Liver (tissue), 9 donors: ENCODE measurements around the gene CRADD. TPM values are rescaled to one million over a fixed set of nuclear protein-coding genes. Genes with fewer than 3 reads are reported as not detected.

ENCODE experiments used
- DNase-seq: peaks from one replicate; pipeline ENCODE4 v3.0.0-alpha.2; 2017; ENCODE audit warnings: low spot score
- H3K27ac ChIP-seq, 2 donors: one replicate each; pipeline ENCODE4 v1.7.0; 2013; ENCODE audit warnings: inconsistent platforms in 2 of 2, low read length in 2 of 2, control low read depth in 1 of 2, low read depth in 1 of 2, mild to moderate bottlenecking in 1 of 2
- H3K27me3 ChIP-seq, 4 donors: one replicate each; pipeline versions ENCODE4 v1.6.1 to v1.7.0; 2013; ENCODE audit warnings: low read length in 3 of 4, inconsistent platforms in 1 of 4, mild to moderate bottlenecking in 1 of 4, moderate library complexity in 1 of 4; ENCODE audit not compliant: control insufficient read depth in 4 of 4, insufficient read depth in 4 of 4
- H3K36me3 ChIP-seq, 4 donors: one replicate each; pipeline versions ENCODE4 v1.6.1 to v1.7.0; 2013; ENCODE audit warnings: low read length in 3 of 4, mild to moderate bottlenecking in 3 of 4, low read depth in 1 of 4, moderate library complexity in 1 of 4; ENCODE audit not compliant: control insufficient read depth in 4 of 4, insufficient read depth in 3 of 4
- H3K4me1 ChIP-seq, 4 donors: one replicate each; pipeline versions ENCODE4 v1.6.1 to v1.7.0; 2013; ENCODE audit warnings: low read length in 3 of 4, mild to moderate bottlenecking in 3 of 4, moderate library complexity in 1 of 4; ENCODE audit not compliant: control insufficient read depth in 4 of 4, insufficient read depth in 4 of 4
- H3K4me3 ChIP-seq, 3 donors: one replicate each; pipeline versions ENCODE4 v1.6.1 to v1.7.0; 2013; ENCODE audit warnings: low read length in 3 of 3, control low read depth in 1 of 3, low read depth in 1 of 3, mild to moderate bottlenecking in 1 of 3
- H3K9ac ChIP-seq, 2 donors: one replicate each; pipeline ENCODE4 v1.7.0; 2013; ENCODE audit warnings: low read length in 2 of 2, mild to moderate bottlenecking in 2 of 2, moderate library complexity in 2 of 2, control low read depth in 1 of 2, low read depth in 1 of 2
- H3K9me3 ChIP-seq, 4 donors: one replicate each; pipeline versions ENCODE4 v1.6.1 to v1.7.0; 2013; ENCODE audit warnings: low read length in 3 of 4; ENCODE audit not compliant: control insufficient read depth in 4 of 4
- EGR1 ChIP-seq, 2 donors: IDR thresholded peaks; 2 replicates each; pipeline ENCODE4 v1.6.1; 2016 to 2018; ENCODE audit warnings: antibody characterized with exemption in 2 of 2, low read depth in 2 of 2
- FOXA1 ChIP-seq: IDR thresholded peaks from 2 replicates; pipeline ENCODE4 v1.6.1; 2016; ENCODE audit warnings: antibody characterized with exemption
- FOXA2 ChIP-seq: IDR thresholded peaks from 2 replicates; pipeline ENCODE4 v1.6.1; 2016; ENCODE audit warnings: antibody characterized with exemption
- GABPA ChIP-seq, 2 donors: IDR thresholded peaks in 1 of 2; conservative IDR thresholded peaks in 1 of 2; 2 replicates each; pipeline ENCODE4 v1.6.1; 2016; ENCODE audit warnings: antibody characterized with exemption in 2 of 2, mild to moderate bottlenecking in 1 of 2, moderate library complexity in 1 of 2
- HNF4A ChIP-seq, 2 donors: conservative IDR thresholded peaks; 2 replicates each; pipeline ENCODE4 v1.6.1; 2016; ENCODE audit warnings: antibody characterized with exemption in 2 of 2, mild to moderate bottlenecking in 2 of 2
- HNF4G ChIP-seq: IDR thresholded peaks from 2 replicates; pipeline ENCODE4 v1.6.1; 2016; ENCODE audit warnings: antibody characterized with exemption
- JUND ChIP-seq, 2 donors: IDR thresholded peaks; 2 replicates each; pipeline ENCODE4 v1.6.1; 2016; ENCODE audit warnings: antibody characterized with exemption in 2 of 2
- NR2F2 ChIP-seq: IDR thresholded peaks from 2 replicates; pipeline ENCODE4 v1.6.1; 2016; ENCODE audit warnings: antibody characterized with exemption
- RAD21 ChIP-seq, 2 donors: IDR thresholded peaks; 2 replicates each; pipeline ENCODE4 v1.6.1; 2016; ENCODE audit warnings: antibody characterized with exemption in 2 of 2, mild to moderate bottlenecking in 2 of 2
- RXRA ChIP-seq, 2 donors: IDR thresholded peaks; 2 replicates each; pipeline ENCODE4 v1.6.1; 2017 to 2018; ENCODE audit warnings: antibody characterized with exemption in 2 of 2, mild to moderate bottlenecking in 1 of 2
- SP1 ChIP-seq: IDR thresholded peaks from 2 replicates; pipeline ENCODE4 v1.6.1; 2018; ENCODE audit warnings: antibody characterized with exemption, mild to moderate bottlenecking
- TAF1 ChIP-seq: conservative IDR thresholded peaks from 2 replicates; pipeline ENCODE4 v1.6.1; 2016; ENCODE audit warnings: antibody characterized with exemption, mild to moderate bottlenecking
- YY1 ChIP-seq: IDR thresholded peaks from 2 replicates; pipeline ENCODE4 v1.6.1; 2016; ENCODE audit warnings: antibody characterized with exemption, mild to moderate bottlenecking
- WGBS: extraction: QIAGEN DNeasy Blood & Tissue Kit; methylation state at CpG from one replicate; pipeline ENCODE4 v1.1.7; 2013; 5-methylcytosine and 5-hydroxymethylcytosine counted together
- polyA plus RNA-seq, 2 donors: library from polyadenylated mRNA; stranded (reverse) in 1 of 2; unstranded in 1 of 2; fragments of 200-250 nt in 1 of 2; fragments of >200 nt in 1 of 2; fragmentation: Nextera tagmentation in 1 of 2; extraction: Ambion mirVana in 1 of 2; gene quantifications; one replicate each; pipeline versions ENCODE4 v1.2.1 to v1.2.3, GENCODE V29; 2013 to 2015
- total RNA-seq, 2 donors: library from RNA; depleted of rRNA; stranded (reverse); fragments of >200 nt; gene quantifications; one replicate each; pipeline ENCODE4 v1.2.3, GENCODE V29; 2014
- TF ChIP-seq, protein P1 (sequence below): IDR thresholded peaks from 2 replicates; pipeline ENCODE4 v1.6.1; 2016; ENCODE audit warnings: antibody characterized with exemption, mild to moderate bottlenecking
- TF ChIP-seq, protein P2 (sequence below): IDR thresholded peaks from 2 replicates; pipeline ENCODE4 v1.6.1; 2016; ENCODE audit warnings: antibody characterized with exemption
- TF ChIP-seq, protein P3 (sequence below): fragments of 150-350 bp; IDR thresholded peaks from 2 replicates; pipeline ENCODE4 v1.5.1; 2017; ENCODE audit warnings: improper control_type of control experiment, low read depth, low read length; ENCODE audit not compliant: missing input control
- TF ChIP-seq, protein P4 (sequence below): IDR thresholded peaks from 2 replicates; pipeline ENCODE4 v1.6.1; 2016; ENCODE audit warnings: antibody characterized with exemption
- TF ChIP-seq, protein P5 (sequence below): IDR thresholded peaks from 2 replicates; pipeline ENCODE4 v1.6.1; 2016; ENCODE audit warnings: antibody characterized with exemption
- donor health status: healthy.
- donor health status: healthy.
- donor health status: healthy.
- donor health status: healthy.
- donor health status: healthy.

The CRADD gene
- total and polyA plus RNA-seq, 4 donors, result 19.4 to 48.9 (median 29.6) TPM

DNA sequence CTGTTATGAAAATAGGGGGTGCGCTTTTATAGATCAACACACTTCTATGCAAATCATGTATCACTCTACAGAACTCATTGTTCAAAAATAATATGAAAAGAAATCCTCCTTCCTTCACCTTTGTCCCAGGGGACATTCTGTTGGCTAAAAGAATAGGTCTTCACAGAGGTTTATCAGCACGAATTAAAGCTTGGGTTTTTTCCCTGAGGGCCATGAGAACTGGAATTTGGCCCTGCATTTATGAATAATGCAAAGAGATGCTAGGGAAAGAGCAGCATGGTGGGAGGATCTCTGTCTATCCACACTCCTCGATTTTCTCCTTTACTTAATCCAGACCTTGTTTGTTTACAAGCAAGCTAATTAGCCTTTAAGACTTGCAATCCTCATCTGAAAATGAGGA lies 16.2 kb upstream of the CRADD start:
- H3K4me1 ChIP-seq, result peaks cover 0 to 8% (median 6%) of the 10 kb centered on the region in 4 donors
- no peaks in the 10 kb centered on the region for H3K27me3 ChIP-seq
- WGBS, result 79% methylated on average over 3 of the region's 3 CpGs
- H3K27ac ChIP-seq, result no peak overlapping the region
- no peaks in the 10 kb centered on the region for H3K9me3 ChIP-seq
- DNase-seq, result no peak
- H3K4me3 ChIP-seq, result no peak overlapping the region
- H3K36me3 ChIP-seq, result no peaks in the 10 kb centered on the region
- no peak overlapping the region for H3K9ac ChIP-seq
- TF ChIP-seq, protein P1, sequence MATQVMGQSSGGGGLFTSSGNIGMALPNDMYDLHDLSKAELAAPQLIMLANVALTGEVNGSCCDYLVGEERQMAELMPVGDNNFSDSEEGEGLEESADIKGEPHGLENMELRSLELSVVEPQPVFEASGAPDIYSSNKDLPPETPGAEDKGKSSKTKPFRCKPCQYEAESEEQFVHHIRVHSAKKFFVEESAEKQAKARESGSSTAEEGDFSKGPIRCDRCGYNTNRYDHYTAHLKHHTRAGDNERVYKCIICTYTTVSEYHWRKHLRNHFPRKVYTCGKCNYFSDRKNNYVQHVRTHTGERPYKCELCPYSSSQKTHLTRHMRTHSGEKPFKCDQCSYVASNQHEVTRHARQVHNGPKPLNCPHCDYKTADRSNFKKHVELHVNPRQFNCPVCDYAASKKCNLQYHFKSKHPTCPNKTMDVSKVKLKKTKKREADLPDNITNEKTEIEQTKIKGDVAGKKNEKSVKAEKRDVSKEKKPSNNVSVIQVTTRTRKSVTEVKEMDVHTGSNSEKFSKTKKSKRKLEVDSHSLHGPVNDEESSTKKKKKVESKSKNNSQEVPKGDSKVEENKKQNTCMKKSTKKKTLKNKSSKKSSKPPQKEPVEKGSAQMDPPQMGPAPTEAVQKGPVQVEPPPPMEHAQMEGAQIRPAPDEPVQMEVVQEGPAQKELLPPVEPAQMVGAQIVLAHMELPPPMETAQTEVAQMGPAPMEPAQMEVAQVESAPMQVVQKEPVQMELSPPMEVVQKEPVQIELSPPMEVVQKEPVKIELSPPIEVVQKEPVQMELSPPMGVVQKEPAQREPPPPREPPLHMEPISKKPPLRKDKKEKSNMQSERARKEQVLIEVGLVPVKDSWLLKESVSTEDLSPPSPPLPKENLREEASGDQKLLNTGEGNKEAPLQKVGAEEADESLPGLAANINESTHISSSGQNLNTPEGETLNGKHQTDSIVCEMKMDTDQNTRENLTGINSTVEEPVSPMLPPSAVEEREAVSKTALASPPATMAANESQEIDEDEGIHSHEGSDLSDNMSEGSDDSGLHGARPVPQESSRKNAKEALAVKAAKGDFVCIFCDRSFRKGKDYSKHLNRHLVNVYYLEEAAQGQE, result no peak
- TF ChIP-seq SP1, result no peak
- no peak for TF ChIP-seq RAD21 (IDR thresholded peaks at IDR 0.05)
- TF ChIP-seq JUND (IDR thresholded peaks at IDR 0.05), result no peak
- TF ChIP-seq, protein P2, sequence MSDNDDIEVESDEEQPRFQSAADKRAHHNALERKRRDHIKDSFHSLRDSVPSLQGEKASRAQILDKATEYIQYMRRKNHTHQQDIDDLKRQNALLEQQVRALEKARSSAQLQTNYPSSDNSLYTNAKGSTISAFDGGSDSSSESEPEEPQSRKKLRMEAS, result no peak
- TF ChIP-seq, protein P3, sequence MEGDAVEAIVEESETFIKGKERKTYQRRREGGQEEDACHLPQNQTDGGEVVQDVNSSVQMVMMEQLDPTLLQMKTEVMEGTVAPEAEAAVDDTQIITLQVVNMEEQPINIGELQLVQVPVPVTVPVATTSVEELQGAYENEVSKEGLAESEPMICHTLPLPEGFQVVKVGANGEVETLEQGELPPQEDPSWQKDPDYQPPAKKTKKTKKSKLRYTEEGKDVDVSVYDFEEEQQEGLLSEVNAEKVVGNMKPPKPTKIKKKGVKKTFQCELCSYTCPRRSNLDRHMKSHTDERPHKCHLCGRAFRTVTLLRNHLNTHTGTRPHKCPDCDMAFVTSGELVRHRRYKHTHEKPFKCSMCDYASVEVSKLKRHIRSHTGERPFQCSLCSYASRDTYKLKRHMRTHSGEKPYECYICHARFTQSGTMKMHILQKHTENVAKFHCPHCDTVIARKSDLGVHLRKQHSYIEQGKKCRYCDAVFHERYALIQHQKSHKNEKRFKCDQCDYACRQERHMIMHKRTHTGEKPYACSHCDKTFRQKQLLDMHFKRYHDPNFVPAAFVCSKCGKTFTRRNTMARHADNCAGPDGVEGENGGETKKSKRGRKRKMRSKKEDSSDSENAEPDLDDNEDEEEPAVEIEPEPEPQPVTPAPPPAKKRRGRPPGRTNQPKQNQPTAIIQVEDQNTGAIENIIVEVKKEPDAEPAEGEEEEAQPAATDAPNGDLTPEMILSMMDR, result no peak
- TF ChIP-seq HNF4A (conservative IDR thresholded peaks at IDR 0.05), result no peak
- no peak for TF ChIP-seq HNF4G
- TF ChIP-seq, protein P4, sequence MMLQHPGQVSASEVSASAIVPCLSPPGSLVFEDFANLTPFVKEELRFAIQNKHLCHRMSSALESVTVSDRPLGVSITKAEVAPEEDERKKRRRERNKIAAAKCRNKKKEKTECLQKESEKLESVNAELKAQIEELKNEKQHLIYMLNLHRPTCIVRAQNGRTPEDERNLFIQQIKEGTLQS, result no peak
- TF ChIP-seq FOXA2, result no peak
- TF ChIP-seq, protein P5, sequence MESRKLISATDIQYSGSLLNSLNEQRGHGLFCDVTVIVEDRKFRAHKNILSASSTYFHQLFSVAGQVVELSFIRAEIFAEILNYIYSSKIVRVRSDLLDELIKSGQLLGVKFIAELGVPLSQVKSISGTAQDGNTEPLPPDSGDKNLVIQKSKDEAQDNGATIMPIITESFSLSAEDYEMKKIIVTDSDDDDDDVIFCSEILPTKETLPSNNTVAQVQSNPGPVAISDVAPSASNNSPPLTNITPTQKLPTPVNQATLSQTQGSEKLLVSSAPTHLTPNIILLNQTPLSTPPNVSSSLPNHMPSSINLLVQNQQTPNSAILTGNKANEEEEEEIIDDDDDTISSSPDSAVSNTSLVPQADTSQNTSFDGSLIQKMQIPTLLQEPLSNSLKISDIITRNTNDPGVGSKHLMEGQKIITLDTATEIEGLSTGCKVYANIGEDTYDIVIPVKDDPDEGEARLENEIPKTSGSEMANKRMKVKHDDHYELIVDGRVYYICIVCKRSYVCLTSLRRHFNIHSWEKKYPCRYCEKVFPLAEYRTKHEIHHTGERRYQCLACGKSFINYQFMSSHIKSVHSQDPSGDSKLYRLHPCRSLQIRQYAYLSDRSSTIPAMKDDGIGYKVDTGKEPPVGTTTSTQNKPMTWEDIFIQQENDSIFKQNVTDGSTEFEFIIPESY, result no peak
- TF ChIP-seq NR2F2, result no peak
- TF ChIP-seq GABPA (IDR thresholded peaks at IDR 0.05 in 1 of 2, conservative IDR thresholded peaks at IDR 0.05 in 1 of 2), result no peak
- TF ChIP-seq EGR1 (IDR thresholded peaks at IDR 0.05; ENCODE audit: low read depth in 2 of 2), result no peak
- no peak for TF ChIP-seq FOXA1
- TF ChIP-seq RXRA (IDR thresholded peaks at IDR 0.05), result no peak
- no peak for TF ChIP-seq TAF1
- no peak for TF ChIP-seq YY1
